Inflammatory macrophage (primary cell): ENCODE data around the gene FRYL.
"Not testable (repeated sequence)": the region's sequence is repeated elsewhere in the genome, so short reads cannot be mapped to it uniquely, and the experiment has no call there.

Experiments used
- DNase-seq, 2 donors: peaks; one replicate each; pipeline ENCODE4 v3.0.0-alpha.2; 2020 to 2022

The FRYL gene

DNA sequence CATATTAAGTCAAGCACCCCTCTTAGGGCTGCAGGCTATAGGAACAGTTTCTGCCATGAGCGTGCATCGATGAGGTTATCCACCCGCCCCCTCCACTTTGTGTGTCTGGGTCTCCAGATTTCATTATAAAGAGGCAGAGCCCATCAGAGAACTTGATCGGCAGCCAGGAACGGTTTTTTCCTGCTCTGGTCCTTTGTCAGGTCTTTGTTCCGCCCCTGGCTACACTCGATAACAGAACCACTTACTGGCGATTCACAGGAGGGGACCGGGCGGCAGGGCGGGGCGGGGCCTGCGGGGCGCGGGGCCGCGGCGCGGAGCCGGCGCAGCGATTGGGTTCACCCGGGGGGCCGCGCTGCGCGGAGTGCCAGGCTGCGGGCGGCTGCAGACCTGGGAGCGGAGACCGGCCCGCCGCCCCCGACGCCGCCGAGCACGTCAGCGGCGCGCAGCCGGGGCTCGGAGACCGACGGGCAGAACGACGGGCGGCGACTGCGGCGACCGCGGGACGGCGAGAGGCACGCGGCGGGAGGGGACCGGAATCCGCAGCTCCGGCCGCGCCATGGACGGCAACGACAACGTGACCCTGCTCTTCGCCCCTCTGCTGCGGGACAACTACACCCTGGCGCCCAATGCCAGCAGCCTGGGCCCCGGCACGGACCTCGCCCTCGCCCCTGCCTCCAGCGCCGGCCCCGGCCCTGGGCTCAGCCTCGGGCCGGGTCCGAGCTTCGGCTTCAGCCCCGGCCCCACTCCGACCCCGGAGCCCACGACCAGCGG, 296.9 kb downstream of the FRYL start, which contains the start of gene SLC10A4:
Gene SLC10A4, plus strand, starts transcription at position 338 of the 771 bp plus-strand sequence. Its CDS starts 219 bp downstream, at position 557.
- DNase-seq: no peak

DNA sequence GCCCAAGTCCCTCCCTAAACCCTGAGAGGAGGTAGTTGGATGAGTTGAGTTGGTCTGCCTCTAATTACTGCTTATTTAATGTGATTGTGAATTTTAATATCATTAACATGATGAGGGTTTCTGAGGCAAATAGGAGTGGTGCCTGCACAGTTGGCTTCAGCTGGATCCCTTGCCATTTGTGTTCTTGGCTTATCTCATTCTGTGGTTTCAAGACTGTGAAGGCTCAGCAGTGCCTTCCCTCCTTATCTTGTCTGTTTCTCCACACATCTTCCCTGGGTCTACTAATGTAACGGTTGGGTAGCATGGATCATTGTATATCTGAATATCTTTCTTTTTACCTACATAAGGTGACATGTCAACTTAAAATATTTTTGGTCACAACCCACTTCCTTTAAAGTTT, 298.5 kb downstream of the FRYL start:
- no peak for DNase-seq

DNA sequence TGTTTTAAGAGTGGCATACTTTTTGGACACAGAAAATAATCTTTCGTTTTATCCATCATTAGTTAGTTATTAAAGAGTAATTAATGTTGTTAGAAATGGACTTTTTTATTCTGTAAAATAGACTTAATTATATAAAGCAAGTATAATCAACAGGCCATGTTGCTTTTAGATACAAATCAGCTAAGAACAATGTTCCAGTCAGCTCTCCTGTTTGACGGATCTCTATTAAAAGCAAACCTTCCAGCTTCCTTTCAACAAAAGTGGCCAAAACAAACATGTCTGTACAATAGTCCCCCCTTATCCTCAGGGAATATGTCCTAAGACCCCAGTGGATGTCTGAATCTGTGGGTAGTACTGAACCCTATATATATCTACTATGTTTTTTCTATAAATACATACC, 301.8 kb downstream of the FRYL start:
- DNase-seq: no peak

DNA sequence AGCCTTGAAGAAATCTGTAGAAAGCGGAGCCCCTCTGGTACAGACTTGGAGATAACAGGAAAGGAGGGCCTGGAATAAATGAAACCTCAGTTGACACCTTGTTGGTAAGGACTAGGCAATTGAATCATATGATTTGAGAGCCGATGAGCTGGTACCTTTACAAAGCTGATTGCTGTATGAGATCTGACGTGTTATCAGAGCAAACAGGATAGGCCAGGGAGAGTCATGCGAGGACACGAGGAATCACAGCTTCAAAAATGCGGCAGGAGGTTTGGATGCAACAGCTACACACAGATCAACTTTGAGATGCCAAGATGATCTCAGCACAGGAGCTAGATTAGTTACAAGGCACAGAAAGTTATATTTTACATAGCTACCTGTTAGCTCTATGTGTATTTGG, 304.3 kb downstream of the FRYL start:
- DNase-seq: no peak

DNA sequence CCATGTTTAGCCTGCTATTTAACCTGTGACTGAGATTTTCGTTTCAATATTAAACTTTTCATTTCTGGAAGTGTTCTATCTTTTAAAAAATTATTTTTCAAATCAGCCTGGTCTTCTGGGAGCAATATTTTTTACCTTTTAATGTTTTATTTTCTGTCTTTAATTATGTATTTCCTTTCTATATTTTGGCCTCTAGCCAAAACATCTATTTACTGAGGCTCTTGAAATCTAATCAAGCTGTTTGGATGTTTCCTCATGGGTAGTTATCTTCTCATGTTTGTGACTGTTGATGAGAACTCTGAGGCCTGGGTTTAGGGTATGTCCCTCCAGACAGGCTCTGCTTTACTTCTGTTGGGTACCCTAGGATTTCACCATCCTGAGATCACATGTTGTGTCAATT, 307.3 kb downstream of the FRYL start:
- DNase-seq: no peak

DNA sequence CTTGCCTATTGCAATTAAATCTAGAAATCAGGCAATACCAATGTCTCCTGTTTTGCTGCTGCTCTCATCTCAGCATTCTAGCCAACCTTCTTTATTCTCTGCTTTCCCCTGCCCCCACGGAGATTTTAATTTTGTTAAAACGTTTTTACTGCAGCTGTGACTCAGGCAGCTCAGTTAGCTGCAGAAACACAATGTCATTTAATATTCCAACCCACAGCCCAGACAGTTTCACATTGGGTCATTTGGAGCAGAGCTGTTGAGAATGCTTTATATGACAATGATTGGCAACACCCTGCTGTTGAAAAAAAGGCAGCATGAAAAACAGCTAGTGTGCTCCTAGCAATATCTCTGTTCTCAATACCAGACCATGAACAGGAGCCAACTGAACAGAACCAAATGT, 309.5 kb downstream of the FRYL start:
- no peak for DNase-seq

- no peak for DNase-seq
Measured at GRCh38 chr4:48470137-48470536, 309.9 kb downstream of the FRYL start.

DNA sequence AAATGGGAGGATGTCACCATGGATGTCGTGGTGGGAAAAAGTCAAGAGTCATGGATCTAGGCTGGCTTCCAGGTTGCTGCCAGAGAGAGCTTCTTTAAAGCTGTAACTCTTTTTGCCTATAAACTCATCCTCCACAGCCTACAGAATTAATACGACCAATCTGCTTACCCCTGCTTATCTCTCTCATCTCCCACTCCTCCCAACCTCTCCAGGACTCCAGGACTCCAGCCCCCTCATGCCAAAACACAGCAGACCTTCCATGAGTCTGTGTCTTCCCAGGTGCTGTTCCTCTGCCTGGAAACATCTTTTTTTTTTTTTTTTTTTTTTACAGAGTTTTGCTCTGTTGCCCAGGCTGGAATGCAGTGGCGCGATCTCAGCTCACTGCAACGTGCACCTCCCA, 312.2 kb downstream of the FRYL start:
- DNase-seq: no peak

DNA sequence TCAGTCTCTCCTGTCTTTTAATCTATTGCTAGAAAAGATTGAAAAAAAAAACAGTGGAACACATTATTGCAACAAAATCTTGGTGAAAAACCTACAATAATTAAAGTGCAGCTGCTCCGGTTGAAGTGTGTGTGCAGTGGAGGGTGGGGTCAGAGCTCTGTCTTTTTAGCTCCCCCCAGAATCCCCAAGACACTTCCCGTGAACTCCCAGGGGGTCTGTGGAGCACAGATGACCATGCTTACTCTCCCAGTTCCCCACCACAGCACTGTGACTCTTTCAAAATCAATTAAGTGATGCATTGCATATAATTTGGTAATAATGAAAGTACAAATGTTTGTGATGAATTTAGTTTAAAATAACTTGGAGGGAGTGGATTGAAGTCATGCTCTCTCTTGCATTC, 312.6 kb downstream of the FRYL start:
- no peak for DNase-seq

DNA sequence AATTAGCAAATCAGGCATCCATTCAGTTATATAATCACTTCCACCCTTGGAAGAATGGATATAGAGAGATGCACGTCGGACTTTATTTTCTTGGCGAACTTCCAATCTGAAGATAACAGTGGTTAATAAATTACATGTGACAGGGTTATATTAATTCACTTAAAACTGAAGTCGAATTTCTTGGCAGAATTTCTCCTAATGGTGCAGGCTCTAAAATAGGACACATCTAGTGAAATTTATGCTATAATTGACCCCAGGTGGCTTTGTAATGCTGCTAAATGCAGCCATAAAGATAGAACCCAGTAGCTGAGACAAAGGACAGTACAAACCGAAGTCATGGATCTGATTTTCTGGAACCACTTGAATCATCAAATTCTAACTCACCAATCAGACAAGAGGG, 317.7 kb downstream of the FRYL start:
- DNase-seq: no peak

DNA sequence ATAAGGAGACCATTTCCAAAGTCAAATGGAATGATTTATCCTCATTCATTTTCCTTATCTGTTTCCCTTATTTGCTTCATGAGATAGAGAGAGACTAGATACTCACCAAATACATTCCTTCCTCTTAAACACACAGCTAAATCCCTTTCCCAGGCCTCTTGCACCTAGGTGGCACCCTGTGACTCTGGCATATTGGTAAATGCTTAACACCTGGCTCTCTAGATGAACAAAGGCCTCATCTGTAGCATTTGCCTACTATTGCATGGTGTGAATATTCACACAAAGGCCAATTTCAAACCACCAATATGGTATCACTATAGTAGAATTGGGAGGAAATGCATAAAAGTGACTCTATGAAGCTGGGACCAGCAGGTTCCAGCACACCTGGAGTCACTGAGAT, 319.1 kb downstream of the FRYL start:
- no peak for DNase-seq

DNA sequence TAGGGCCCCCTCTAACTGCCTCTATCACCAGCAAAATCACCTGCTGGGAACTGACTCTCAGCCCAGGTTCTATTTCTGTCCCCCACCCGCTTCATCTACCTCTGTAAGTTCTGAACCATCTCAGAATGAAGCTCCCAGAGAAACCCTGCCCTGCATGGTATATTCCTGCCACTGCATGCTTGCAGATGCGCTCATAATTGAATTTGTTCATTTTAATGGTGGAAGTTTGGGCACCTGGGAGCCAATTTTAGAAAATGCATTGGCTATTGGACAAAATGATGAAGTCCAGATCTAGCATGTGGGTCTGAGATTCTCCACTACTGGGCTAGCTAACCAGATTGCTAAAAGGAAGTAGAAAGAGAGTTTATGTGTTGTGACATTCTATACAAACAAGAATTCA, 325.5 kb downstream of the FRYL start:
- DNase-seq: no peak

DNA sequence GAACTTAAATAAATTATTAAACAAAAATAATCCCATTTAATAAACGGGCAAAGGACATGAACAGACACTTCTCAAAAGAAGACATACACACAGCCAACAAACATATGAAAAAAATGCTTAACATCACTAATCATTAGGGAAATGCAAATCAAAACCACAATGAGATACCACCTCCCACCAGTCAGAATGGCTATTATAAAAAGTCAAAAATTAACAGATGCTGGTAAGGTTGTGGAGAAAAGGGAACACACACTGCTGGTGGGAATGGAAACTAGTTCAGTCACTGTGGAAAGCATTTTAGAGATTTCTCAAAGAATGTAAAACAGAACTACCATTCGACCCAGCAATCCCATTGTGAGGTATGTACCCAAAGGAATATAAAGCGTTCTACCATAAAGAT, 328.4 kb downstream of the FRYL start:
- DNase-seq: not testable (repeated sequence)

- DNase-seq: no peak
Measured at GRCh38 chr4:48450740-48451139, 329.3 kb downstream of the FRYL start.

DNA sequence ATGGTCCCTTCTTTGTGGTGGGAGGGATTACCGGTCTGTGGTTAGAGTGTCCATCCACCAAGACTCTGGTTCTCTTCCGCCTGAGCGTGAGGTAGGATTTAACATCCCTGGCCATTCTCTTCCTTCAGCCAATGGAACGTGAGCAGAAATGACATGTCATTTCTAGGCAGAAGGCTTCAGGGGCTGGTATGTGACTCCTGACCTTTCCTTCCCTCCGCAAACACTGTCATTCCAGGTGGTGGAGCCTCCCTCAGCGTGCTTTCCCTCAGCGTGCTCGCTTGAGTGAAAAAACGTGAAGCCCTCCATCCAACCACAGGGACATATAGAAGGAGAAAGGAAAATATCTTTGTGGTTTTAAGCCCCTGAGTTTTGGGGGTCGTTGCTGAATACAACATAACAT, 330.9 kb downstream of the FRYL start:
- DNase-seq: no peak
